CD14-positive monocyte (primary cell): ENCODE data around the gene TTC7B. TPM values are rescaled to one million over a fixed set of nuclear protein-coding genes. Genes with fewer than 3 reads are reported as not detected.

Experiments used
- DNase-seq, 3 donors: peaks; one replicate each; pipeline ENCODE4 v3.0.0-alpha.2; 2011 to 2022
- H2AFZ ChIP-seq: 2 replicates; pipeline ENCODE4 v1.6.0; 2012; ENCODE audit warnings: mild to moderate bottlenecking, low read depth, low read length, inconsistent platforms; ENCODE audit not compliant: insufficient read depth, poor library complexity, severe bottlenecking
- H3K27ac ChIP-seq, 2 donors: 1 replicate in 1 of 2; 2 replicates in 1 of 2; pipeline ENCODE4 v1.5.1; 2012 to 2013; ENCODE audit warnings: low read length in 2 of 2, control low read depth in 1 of 2, inconsistent platforms in 1 of 2, low read depth in 1 of 2, mild to moderate bottlenecking in 1 of 2
- H3K27me3 ChIP-seq, 2 donors: one replicate each; pipeline versions ENCODE4 v1.6.0 to v1.6.1; 2011 to 2013; ENCODE audit warnings: low read length in 2 of 2; ENCODE audit not compliant: control insufficient read depth in 2 of 2, insufficient read depth in 2 of 2
- H3K36me3 ChIP-seq, 2 donors: replicated peaks in 1 of 2; 1 replicate in 1 of 2; 2 replicates in 1 of 2; pipeline versions ENCODE4 v1.5.1 to v1.6.1; 2012 to 2013; ENCODE audit warnings: low read length in 2 of 2, control low read depth in 1 of 2, inconsistent platforms in 1 of 2, mild to moderate bottlenecking in 1 of 2; ENCODE audit not compliant: insufficient read depth in 2 of 2, control insufficient read depth in 1 of 2
- H3K4me1 ChIP-seq, 2 donors: 1 replicate in 1 of 2; 2 replicates in 1 of 2; pipeline versions ENCODE4 v1.5.1 to v1.6.1; 2012 to 2013; ENCODE audit warnings: low read length in 2 of 2, control low read depth in 1 of 2, inconsistent platforms in 1 of 2, mild to moderate bottlenecking in 1 of 2, moderate library complexity in 1 of 2; ENCODE audit not compliant: insufficient read depth in 2 of 2, control insufficient read depth in 1 of 2
- H3K4me2 ChIP-seq: replicated peaks from 2 replicates; pipeline ENCODE3; 2012; ENCODE audit warnings: low read length, moderate library complexity, mild to moderate bottlenecking; ENCODE audit not compliant: poor library complexity, severe bottlenecking; ENCODE audit errors: extremely low read depth
- H3K4me3 ChIP-seq, 3 experiments: fragments of 200-600 bp in 1 of 3; sonication (generic) in 1 of 3; replicated peaks in 1 of 3; 1 replicate in 2 of 3; 2 replicates in 1 of 3; pipeline ENCODE4 v1.5.1; 2011 to 2013; ENCODE audit warnings: low read length in 3 of 3, mild to moderate bottlenecking in 3 of 3, control low read depth in 2 of 3, low read depth in 2 of 3, inconsistent platforms in 1 of 3, moderate library complexity in 1 of 3
- H3K79me2 ChIP-seq: 2 replicates; pipeline ENCODE4 v1.6.0; 2012; ENCODE audit warnings: mild to moderate bottlenecking, control low read depth, inconsistent platforms, low read length, moderate library complexity; ENCODE audit not compliant: insufficient read depth
- H3K9ac ChIP-seq: 2 replicates; pipeline ENCODE4 v1.6.0; 2017; ENCODE audit warnings: low read length, mild to moderate bottlenecking; ENCODE audit not compliant: insufficient read depth, poor library complexity, severe bottlenecking
- H3K9me3 ChIP-seq, 2 donors: replicated peaks in 1 of 2; 1 replicate in 1 of 2; 2 replicates in 1 of 2; pipeline versions ENCODE4 v1.5.1 to v1.6.1; 2012 to 2013; ENCODE audit warnings: low read length in 2 of 2, control low read depth in 1 of 2; ENCODE audit not compliant: control insufficient read depth in 1 of 2, insufficient read depth in 1 of 2
- H4K20me1 ChIP-seq: 2 replicates; pipeline ENCODE4 v1.6.0; 2012; ENCODE audit warnings: mild to moderate bottlenecking, low read length, control low read depth, moderate library complexity; ENCODE audit not compliant: insufficient read depth
- H3K27ac Mint-ChIP-seq, 7 donors: one replicate each; pipeline ENCODE4 v1.8.0; 2020; ENCODE audit warnings: mild to moderate bottlenecking in 7 of 7, mixed read lengths in 7 of 7, moderate library complexity in 6 of 7, inconsistent platforms in 2 of 7
- H3K27me3 Mint-ChIP-seq, 3 donors: one replicate each; pipeline ENCODE4 v1.8.0; 2021 to 2022; ENCODE audit warnings: low read depth in 3 of 3, mild to moderate bottlenecking in 3 of 3, mixed read lengths in 3 of 3, moderate library complexity in 3 of 3, inconsistent platforms in 1 of 3
- H3K36me3 Mint-ChIP-seq, 2 donors: one replicate each; pipeline ENCODE4 v1.8.0; 2020; ENCODE audit warnings: mixed read lengths in 2 of 2, inconsistent platforms in 1 of 2, mild to moderate bottlenecking in 1 of 2
- H3K4me1 Mint-ChIP-seq: one replicate; pipeline ENCODE4 v1.8.0; 2020; ENCODE audit warnings: mild to moderate bottlenecking, mixed read lengths
- H3K4me3 Mint-ChIP-seq, 2 donors: one replicate each; pipeline ENCODE4 v1.8.0; 2020; ENCODE audit warnings: mild to moderate bottlenecking in 2 of 2, mixed read lengths in 2 of 2, moderate library complexity in 1 of 2
- H3K9me3 Mint-ChIP-seq, 7 donors: one replicate each; pipeline ENCODE4 v1.8.0; 2020 to 2022; ENCODE audit warnings: mixed read lengths in 7 of 7, mild to moderate bottlenecking in 6 of 7, moderate library complexity in 6 of 7, inconsistent platforms in 2 of 7
- CTCF ChIP-seq: fragments of 200-600 bp; IDR thresholded peaks from one replicate; pipeline ENCODE4 v1.8.0; 2022; ENCODE audit warnings: antibody characterized with exemption, mild to moderate bottlenecking
- whole genome bisulfite sequencing: methylation state at CpG from one replicate; pipeline ENCODE4 v1.1.5; 2013; ENCODE audit warnings: missing lambda C conversion rate; ENCODE audit not compliant: insufficient coverage; 5-methylcytosine and 5-hydroxymethylcytosine counted together
- intact Hi-C, 2 donors: fragments of 100-400 bp; cut with micrococcal nuclease; formaldehyde crosslinking; loops; one replicate each; pipeline versions ENCODE4 v1.15.0 to v1.15.1; 2023
- polyA plus RNA-seq, 3 donors: library from polyadenylated mRNA; depleted of rRNA in 1 of 3; unstranded in 2 of 3; stranded (reverse) in 1 of 3; fragments of 300-500 nt in 2 of 3; fragments of >200 nt in 1 of 3; fragmentation: Illumina TruSeq in 2 of 3; gene quantifications; 1 replicate in 2 of 3; 2 replicates in 1 of 3; pipeline ENCODE4 v1.2.3, GENCODE V29; 2012 to 2021

Gene TTC7B
- polyA plus RNA-seq, 3 donors: 0.87 to 2.6 (median 1.2) TPM

- WGBS: 100% methylated on average over 3 of the region's 3 CpGs
- H3K27me3 ChIP-seq: no peaks in the 10 kb centered on the region
- no peaks in the 10 kb centered on the region for H3K36me3 ChIP-seq
- Mint-ChIP-seq H3K4me3 (no peak overlapping the region), H3K27ac (no peak overlapping the region), H3K4me1 (peaks cover 6% of the 10 kb centered on the region), H3K9me3 (peaks cover 0 to 10% (median 2%) of the 10 kb centered on the region in 7 donors), H3K27me3 (peaks cover 2 to 11% (median 4%) of the 10 kb centered on the region in 3 donors), H3K36me3 (no peaks in the 10 kb centered on the region)
- no peak overlapping the region for H3K27ac ChIP-seq
- H3K4me1 ChIP-seq: peaks cover 7% of the 10 kb centered on the region in 2 donors
- H3K9me3 ChIP-seq: peaks cover 0 to 2% of the 10 kb centered on the region in 2 donors
- H3K79me2 ChIP-seq: no peaks in the 10 kb centered on the region
- no peak overlapping the region for H2AFZ ChIP-seq
- H3K4me3 ChIP-seq: no peak overlapping the region
- no peak overlapping the region for H3K4me2 ChIP-seq
- no peak for TF ChIP-seq CTCF
- H3K9ac ChIP-seq: no peak overlapping the region
- DNase-seq: no peak
- no peaks in the 10 kb centered on the region for H4K20me1 ChIP-seq
- intact Hi-C loops: loop anchor here in 1 of 2 donors (10.0 kb wide), 1 partner anchor 449 kb away; no protein-coding TSS in a partner anchor
Observed at GRCh38 chr14:90753456-90754005, 62.7 kb downstream of the TTC7B start.

- Histone ChIP-seq H3K27ac (no peak overlapping the region), H3K79me2 (no peaks in the 10 kb centered on the region), H3K36me3 (no peaks in the 10 kb centered on the region), H3K4me3 (no peak overlapping the region), H3K4me1 (no peaks in the 10 kb centered on the region), H2AFZ (no peak overlapping the region), H3K27me3 (no peaks in the 10 kb centered on the region), H3K9me3 (peaks cover 0 to 7% of the 10 kb centered on the region in 2 donors), H3K4me2 (no peak overlapping the region), H4K20me1 (no peaks in the 10 kb centered on the region), H3K9ac (no peak overlapping the region)
- intact Hi-C loops: loop anchor here in 1 of 2 donors (10.0 kb wide), 1 partner anchor 446 kb away; no protein-coding TSS in a partner anchor
- Mint-ChIP-seq H3K36me3 (no peaks in the 10 kb centered on the region), H3K4me1 (no peaks in the 10 kb centered on the region), H3K27me3 (peaks cover 0 to 6% (median 0%) of the 10 kb centered on the region in 3 donors), H3K27ac (no peak overlapping the region), H3K4me3 (no peak overlapping the region), H3K9me3 (peaks cover 2 to 18% (median 6%) of the 10 kb centered on the region in 7 donors)
- WGBS: no CpG with 5 or more reads among the region's 1 CpG
- TF ChIP-seq CTCF: no peak
- no peak for DNase-seq
Observed at GRCh38 chr14:90750701-90751100, 65.5 kb downstream of the TTC7B start.
